Measurements from ENCODE around the gene NPTN.
"Not testable (repeated sequence)": the region's sequence is repeated elsewhere in the genome, so short reads cannot be mapped to it uniquely, and the experiment has no call there.

NPTN gene

GRCh38 chr15:73570355-73571032, 62.7 kb downstream of the NPTN start:
- no peak for DNase-seq

- DNase-seq, result no peak
Observed at GRCh38 chr15:73569361-73569760, 63.8 kb downstream of the NPTN start.

DNA sequence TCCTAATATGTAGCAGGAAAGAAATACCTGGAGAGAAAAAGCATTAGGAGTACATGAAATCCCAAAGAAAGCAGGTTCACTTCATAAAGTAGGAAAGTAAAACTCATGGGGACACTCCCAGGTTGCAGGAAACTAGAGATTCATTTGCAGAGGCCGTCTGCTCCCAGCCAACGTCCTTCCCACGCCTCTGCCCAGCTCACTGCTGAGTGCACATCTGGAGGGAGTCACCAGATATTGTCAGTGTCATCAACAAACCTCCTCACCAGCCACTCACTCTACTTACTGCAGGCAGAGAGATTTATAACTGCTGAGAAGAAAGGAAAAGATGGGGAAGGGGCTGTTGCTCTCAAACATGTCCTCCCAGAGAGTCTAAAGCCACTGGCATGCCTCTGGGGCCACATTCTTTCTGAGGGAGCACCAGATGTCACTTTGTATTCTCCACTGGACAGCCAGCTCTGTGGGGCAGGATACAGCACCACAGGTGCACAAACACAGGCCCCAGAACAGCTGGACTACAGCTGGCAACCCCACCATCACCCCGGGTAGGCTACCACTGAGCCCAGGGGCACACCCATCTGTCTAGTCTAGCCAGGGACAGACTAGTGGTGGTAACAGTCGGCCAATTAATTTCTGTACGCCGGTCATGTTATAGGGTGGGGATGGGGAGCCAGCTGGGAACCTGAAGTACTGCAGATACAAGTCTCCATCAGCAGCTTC, 64.5 kb downstream of the NPTN start:
- DNase-seq, result no peak

- DNase-seq, result no peak
Observed at GRCh38 chr15:73567020-73567419, 66.2 kb downstream of the NPTN start.

- DNase-seq, result no peak
Observed at GRCh38 chr15:73564255-73564654, 68.9 kb downstream of the NPTN start.

DNA sequence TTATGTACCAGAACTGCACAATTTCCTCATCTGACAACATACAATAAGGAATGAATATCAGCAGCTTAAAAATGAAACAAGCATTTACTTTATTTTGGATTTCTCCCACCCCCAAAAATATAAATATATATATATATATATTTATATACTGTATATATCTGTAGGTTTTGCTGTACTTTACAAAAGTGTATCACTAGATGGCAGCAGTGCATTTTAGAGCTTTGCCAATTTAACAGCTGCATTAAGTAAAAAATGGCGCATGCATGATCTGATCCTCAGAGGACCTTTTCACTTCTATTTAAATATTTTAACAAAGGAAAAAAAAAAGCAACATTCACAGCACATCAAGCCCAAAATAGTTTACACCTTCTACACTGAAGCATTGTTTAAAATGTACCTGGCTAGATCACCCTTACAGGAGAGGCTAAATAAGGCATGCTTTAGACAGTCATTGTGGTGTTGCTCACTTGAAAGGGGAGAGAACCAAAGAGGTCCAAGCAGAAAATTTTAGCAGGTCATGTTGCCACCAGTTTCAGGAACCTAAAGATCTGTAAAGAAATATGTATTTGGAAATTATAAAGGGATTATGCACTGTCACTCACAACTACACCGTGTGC, 72.6 kb downstream of the NPTN start:
- peak; percentile 65 for DNase-seq

DNA sequence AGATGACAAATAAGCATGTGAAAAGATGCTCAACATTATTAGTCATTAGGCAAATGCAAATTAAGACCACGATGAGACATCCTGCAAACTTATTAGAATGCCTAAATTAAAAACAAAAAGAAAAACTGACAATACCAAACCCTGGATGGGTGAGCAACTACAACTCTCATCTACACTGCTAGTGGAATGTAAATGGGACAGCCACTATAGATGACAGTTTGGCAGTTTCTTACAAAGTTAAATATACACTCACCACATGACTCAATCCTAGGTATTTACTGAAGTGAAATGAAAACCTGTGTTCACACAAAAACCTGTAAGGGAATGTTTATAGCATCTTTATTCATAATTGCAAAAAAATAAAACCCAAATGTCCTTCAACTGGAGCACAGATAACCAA, 74.7 kb downstream of the NPTN start:
- DNase-seq, result no peak

- no peak for DNase-seq
Observed at GRCh38 chr15:73555080-73555479, 78.1 kb downstream of the NPTN start.

- no peak for DNase-seq
Observed at GRCh38 chr15:73550190-73550589, 83.0 kb downstream of the NPTN start.

DNA sequence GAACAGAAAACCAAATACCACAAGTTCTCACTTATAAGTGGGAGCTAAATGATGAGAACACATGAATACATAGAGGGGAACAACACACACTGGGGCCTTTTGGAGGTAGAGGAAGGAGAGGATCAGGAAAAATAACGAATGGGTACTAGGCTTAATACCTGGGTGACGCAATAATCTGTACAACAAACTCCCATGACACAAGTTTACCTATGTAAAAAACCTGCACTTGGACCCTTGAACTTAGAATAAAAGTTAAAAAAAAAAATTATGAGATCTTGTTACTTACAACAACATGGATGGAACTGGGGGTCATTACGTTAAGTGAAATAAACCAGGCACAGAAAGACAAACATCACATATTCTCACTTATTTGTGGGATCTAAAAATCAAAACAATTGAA, 84.3 kb downstream of the NPTN start:
- DNase-seq, result not testable (repeated sequence)

- DNase-seq, result no peak
Observed at GRCh38 chr15:73541479-73541878, 91.7 kb downstream of the NPTN start.

DNA sequence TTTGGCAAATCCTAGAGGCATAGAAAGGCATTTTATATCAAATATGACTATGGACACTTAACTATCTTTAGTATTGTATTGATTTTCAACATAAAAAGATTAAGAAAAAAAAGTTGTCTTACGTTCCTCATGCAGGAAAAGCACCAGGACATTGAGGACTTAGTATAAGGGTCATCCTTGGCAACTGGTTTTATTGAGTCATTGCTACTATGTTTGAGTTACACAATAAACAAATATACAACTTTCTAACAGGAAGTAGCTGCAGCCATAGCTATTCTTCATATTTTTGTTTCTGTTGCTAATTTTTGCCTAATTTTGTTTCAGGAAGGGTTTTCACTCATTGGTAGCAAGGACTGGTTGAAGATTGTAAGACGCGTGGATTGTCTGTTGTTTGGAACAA, 93.0 kb downstream of the NPTN start:
- DNase-seq, result no peak

DNA sequence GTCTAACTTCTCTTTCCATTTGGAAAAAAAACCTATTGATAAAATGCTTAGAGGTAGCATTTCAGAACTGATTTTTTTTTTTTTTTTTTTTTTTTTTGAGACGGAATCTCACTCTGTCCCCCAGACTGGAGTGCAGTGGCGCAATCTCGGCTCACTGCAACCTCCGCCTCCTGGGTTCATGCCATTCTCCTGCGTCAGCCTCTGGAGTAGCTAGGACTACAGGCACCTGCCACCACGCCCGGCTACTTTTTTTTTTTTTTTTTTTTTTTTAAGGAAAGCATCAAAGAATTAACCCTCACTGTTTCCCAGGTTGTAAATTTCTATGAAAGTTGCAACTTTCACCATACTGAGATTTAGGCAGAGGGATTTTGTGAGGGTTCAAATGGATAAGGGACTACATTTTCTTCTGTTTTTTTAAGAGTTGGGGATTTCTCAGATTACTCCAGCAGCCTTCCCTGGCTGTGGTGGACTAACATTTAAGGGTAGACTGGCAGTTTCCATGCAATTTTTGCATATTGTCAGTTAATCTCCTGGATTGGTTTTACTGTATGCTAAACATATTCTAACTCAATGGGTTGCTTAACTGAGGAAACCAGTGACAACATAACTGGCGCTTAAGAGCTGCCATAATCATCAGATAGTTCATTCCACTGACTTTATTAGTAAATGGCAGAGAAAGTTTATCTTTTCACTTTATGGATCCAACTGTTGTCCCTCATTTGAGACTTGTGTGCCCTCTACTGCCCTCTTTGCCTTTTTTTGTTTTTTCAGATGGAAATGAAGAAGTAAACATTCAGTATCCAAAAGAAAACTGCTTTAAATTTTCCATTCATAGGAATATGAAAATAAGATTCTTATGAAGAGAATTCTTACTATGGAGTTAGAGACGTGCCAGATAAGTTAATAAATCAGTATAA, 93.7 kb downstream of the NPTN start:
- no peak for DNase-seq

DNA sequence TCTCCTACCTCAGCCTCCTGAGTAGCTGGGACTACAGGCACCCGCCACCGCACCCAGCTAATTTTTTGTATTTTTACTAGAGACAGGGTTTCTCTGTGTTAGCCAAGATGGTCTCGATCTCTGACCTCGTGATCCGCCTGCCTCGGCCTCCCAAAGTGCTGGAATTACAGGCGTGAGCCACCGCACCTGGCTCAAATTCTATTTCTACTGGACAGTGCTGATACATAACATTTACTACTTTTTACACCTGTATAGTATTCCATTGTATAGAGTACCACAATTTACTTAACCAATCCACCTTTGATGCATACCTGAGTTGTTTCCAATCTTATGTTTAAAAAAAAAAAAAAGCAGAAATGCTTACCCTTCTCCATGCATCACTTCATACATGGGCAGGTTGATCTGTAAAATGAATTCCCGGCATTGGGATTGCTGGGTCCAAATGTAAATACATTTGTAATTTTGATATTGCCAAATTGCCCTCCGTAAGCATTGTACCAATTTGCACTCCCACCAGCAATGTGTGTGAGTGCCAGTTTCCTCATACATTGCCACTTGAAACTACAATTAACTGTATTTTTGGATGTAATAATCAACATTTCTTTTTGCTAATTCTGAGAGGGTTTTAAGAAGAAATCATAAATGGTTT, 94.5 kb downstream of the NPTN start:
- DNase-seq, result no peak

DNA sequence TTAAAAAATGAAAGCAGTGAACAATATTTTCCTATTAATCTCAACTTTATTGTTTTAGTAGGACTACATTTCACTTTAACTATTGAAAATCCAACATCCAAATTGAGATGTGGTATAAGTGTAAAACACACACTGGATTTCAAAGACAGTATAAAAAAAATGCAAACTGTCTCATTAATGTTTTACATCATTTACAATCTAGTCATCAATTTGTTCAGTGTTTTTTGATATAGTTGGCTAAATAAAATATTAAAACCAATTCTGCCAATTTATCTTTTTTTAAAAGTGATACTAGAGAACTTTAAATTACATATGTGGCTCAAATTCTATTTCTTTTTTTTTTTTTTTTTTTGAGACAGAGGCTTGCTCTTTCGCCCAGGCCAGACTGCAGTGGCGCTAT, 95.1 kb downstream of the NPTN start:
- DNase-seq, result no peak

- no peak for DNase-seq
Observed at GRCh38 chr15:73530649-73531048, 102.5 kb downstream of the NPTN start.

- DNase-seq, result no peak
Observed at GRCh38 chr15:73527598-73527997, 105.6 kb downstream of the NPTN start.

- no peak for DNase-seq
Observed at GRCh38 chr15:73524919-73525318, 108.3 kb downstream of the NPTN start.

GRCh38 chr15:73522011-73522410, 111.2 kb downstream of the NPTN start:
- DNase-seq, result no peak

- no peak for DNase-seq
Observed at GRCh38 chr15:73518876-73519733, 114.1 kb downstream of the NPTN start.

DNA sequence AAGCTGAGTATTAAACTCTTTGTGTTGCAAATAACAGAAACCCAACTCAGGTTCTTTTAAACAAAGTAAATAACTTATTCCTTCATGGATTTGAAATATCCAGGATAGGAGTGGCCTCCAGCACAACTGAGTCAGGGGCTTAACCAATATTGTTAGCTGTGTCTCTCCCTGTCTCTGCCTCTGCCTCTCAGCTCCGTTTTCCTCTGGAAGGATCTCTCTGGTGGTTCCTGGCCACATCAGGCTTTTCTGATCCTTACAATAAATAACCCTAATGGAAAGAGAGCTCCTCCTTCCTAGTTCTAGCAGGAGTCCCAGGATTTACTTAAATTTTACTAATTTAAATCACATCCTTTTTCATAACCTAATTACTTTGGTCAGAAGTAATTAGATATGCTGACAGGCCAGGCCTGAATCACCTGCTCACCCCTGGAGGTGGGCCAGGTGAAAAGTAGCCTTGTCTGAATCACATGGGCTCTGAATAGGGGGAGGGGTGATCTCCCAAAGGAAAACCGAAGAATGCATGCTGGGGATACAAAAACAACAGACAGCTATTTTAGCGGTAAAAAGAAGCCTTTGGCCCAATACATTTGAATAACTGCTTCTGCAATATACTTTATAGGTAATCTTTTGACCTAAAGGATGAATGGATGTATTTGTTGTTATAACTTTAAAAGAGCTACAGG, 114.9 kb downstream of the NPTN start:
- DNase-seq, result no peak
